OCI-LY3 (cell line): ENCODE measurements around the gene ELFN1.
"Not testable (repeated sequence)": the region's sequence is repeated elsewhere in the genome, so short reads cannot be mapped to it uniquely, and the experiment has no call there.

Source experiments
- CTCF ChIP-seq: fragments of 200-600, 300-600 bp; sonication (generic); IDR thresholded peaks from 2 replicates; pipeline ENCODE4 v1.5.1; 2014; ENCODE audit warnings: antibody characterized with exemption, low read length, low read depth
- EZH2phosphoT487 ChIP-seq: fragments of 200-600 bp; shearing (Covaris generic); IDR thresholded peaks from 2 replicates; pipeline ENCODE4 v1.6.1; 2018; ENCODE audit warnings: antibody characterized with exemption, mixed run types, low read depth

- TF ChIP-seq CTCF, EZH2phosphoT487: not testable (repeated sequence)
These were observed 93.8 kb downstream of the ELFN1 start for GRCh38 chr7:1763911-1764310.
